IMR-90 (cell line): Measurements from ENCODE around the gene SYCP2. TPM values are rescaled to one million over a fixed set of nuclear protein-coding genes. Genes with fewer than 3 reads are reported as not detected.
"Not testable (repeated sequence)": the region's sequence is repeated elsewhere in the genome, so short reads cannot be mapped to it uniquely, and the experiment has no call there.

Source experiments
- ATAC-seq: fragments of 200-7000 bp; cut with Tn5 transposase; 2 replicates; pipeline ENCODE4 v1.9.1; 2020; ENCODE audit warnings: low read depth, mild to moderate bottlenecking, moderate library complexity
- BruUV-seq: library from RNA; stranded (reverse); fragments of 400-500 nt; replicated peaks from 2 replicates; lab custom pipeline; 2021; lab: Mats Ljungman, UMichigan
- CTCF ChIA-PET: fragments of 300-600 bp; formaldehyde crosslinking; extraction: SDS; loops from one replicate; lab custom pipeline; 2021; ENCODE audit warnings: antibody characterized with exemption; lab: Yijun Ruan, JAX
- POLR2A ChIA-PET: fragments of 300-600 bp; sonication (Branson Sonifier 250); formaldehyde crosslinking; loops from one replicate; lab custom pipeline; 2022; ENCODE audit warnings: antibody characterized with exemption; ENCODE audit not compliant: unreplicated experiment; lab: Charles Lee
- DNase-seq: peaks from one replicate; pipeline ENCODE4 v3.0.0; 2013
- H2AFZ ChIP-seq: replicated peaks from 2 replicates; pipeline ENCODE3; 2013; ENCODE audit warnings: low read length, mild to moderate bottlenecking; ENCODE audit not compliant: poor library complexity
- H2AK5ac ChIP-seq: 2 replicates; pipeline ENCODE4 v1.6.1; 2013; ENCODE audit warnings: low read depth, low read length, inconsistent platforms
- H2AK9ac ChIP-seq: replicated peaks from 2 replicates; pipeline ENCODE3; 2013; ENCODE audit warnings: mild to moderate bottlenecking, low read depth, low read length, moderate library complexity; ENCODE audit not compliant: poor library complexity
- H2BK120ac ChIP-seq: 2 replicates; pipeline ENCODE4 v1.6.1; 2013; ENCODE audit warnings: low read depth, low read length, inconsistent platforms
- H2BK15ac ChIP-seq: 3 replicates; pipeline ENCODE4 v1.6.1; 2013; ENCODE audit warnings: low read depth, low read length, inconsistent platforms
- H2BK20ac ChIP-seq: 2 replicates; pipeline ENCODE4 v1.6.1; 2013; ENCODE audit warnings: low read depth, mild to moderate bottlenecking, inconsistent platforms, low read length, moderate library complexity
- H2BK5ac ChIP-seq: 2 replicates; pipeline ENCODE4 v1.6.1; 2013; ENCODE audit warnings: mild to moderate bottlenecking, low read depth, low read length, inconsistent platforms; ENCODE audit not compliant: poor library complexity, severe bottlenecking
- H3K14ac ChIP-seq: replicated peaks from 2 replicates; pipeline ENCODE4 v1.6.1; 2013; ENCODE audit warnings: low read depth, low read length, inconsistent platforms
- H3K18ac ChIP-seq: 2 replicates; pipeline ENCODE4 v1.6.1; 2013; ENCODE audit warnings: low read depth, low read length, control low read depth
- H3K23ac ChIP-seq: 2 replicates; pipeline ENCODE4 v1.6.1; 2013; ENCODE audit warnings: low read depth, low read length, inconsistent platforms
- H3K27ac ChIP-seq: 2 replicates; pipeline ENCODE4 v1.5.1; 2013; ENCODE audit warnings: mild to moderate bottlenecking, control low read depth, low read length; ENCODE audit not compliant: insufficient read depth
- H3K27me3 ChIP-seq: 2 replicates; pipeline ENCODE4 v1.6.1; 2013; ENCODE audit warnings: low read length; ENCODE audit not compliant: control insufficient read depth, insufficient read depth
- H3K36me3 ChIP-seq: 2 replicates; pipeline ENCODE4 v1.6.1; 2013; ENCODE audit warnings: low read length, mixed read lengths; ENCODE audit not compliant: control insufficient read depth, insufficient read depth
- H3K4ac ChIP-seq: 2 replicates; pipeline ENCODE4 v1.6.1; 2013; ENCODE audit warnings: low read depth, low read length, inconsistent platforms
- H3K4me1 ChIP-seq: 2 replicates; pipeline ENCODE4 v1.6.1; 2013; ENCODE audit warnings: low read length, mixed read lengths; ENCODE audit not compliant: control insufficient read depth, insufficient read depth
- H3K4me2 ChIP-seq: 2 replicates; pipeline ENCODE4 v1.6.1; 2013; ENCODE audit warnings: low read depth, mild to moderate bottlenecking, control low read depth, low read length, moderate library complexity
- H3K4me3 ChIP-seq: 2 replicates; pipeline ENCODE4 v1.5.1; 2013; ENCODE audit warnings: low read depth, mild to moderate bottlenecking, control low read depth, low read length, moderate library complexity; ENCODE audit not compliant: insufficient read depth
- H3K56ac ChIP-seq: 2 replicates; pipeline ENCODE4 v1.6.1; 2013; ENCODE audit warnings: low read length, inconsistent platforms; ENCODE audit not compliant: insufficient read depth; ENCODE audit errors: extremely low read depth
- H3K79me1 ChIP-seq, 2 experiments: 2 replicates each; pipeline ENCODE4 v1.6.1; 2013; ENCODE audit warnings: low read length in 2 of 2, inconsistent platforms in 1 of 2, low read depth in 1 of 2
- H3K9ac ChIP-seq: 2 replicates; pipeline ENCODE4 v1.6.1; 2013; ENCODE audit warnings: low read depth, low read length, control low read depth
- H3K9me1 ChIP-seq: 2 replicates; pipeline ENCODE4 v1.6.1; 2013; ENCODE audit warnings: low read length, inconsistent platforms; ENCODE audit not compliant: insufficient read depth
- H3K9me3 ChIP-seq: 2 replicates; pipeline ENCODE4 v1.6.1; 2013; ENCODE audit warnings: low read length; ENCODE audit not compliant: control insufficient read depth, insufficient read depth
- H4K20me1 ChIP-seq: 2 replicates; pipeline ENCODE4 v1.6.1; 2013; ENCODE audit warnings: low read length, inconsistent platforms; ENCODE audit not compliant: insufficient read depth
- H4K5ac ChIP-seq: 2 replicates; pipeline ENCODE4 v1.6.1; 2013; ENCODE audit warnings: mild to moderate bottlenecking, low read depth, low read length, control low read depth
- H4K8ac ChIP-seq, 2 experiments: 2 replicates each; pipeline ENCODE4 v1.6.1; 2013; ENCODE audit warnings: low read depth in 2 of 2, low read length in 2 of 2, control low read depth in 1 of 2, inconsistent platforms in 1 of 2
- H4K91ac ChIP-seq: 2 replicates; pipeline ENCODE4 v1.6.1; 2013; ENCODE audit warnings: low read depth, low read length, inconsistent platforms; ENCODE audit not compliant: insufficient read depth
- WGBS, 2 experiments: methylation state at CpG; one replicate each; pipeline versions ENCODE4 v1.1.5 to v1.1.7; 2013; ENCODE audit warnings: missing lambda C conversion rate in 2 of 2; ENCODE audit not compliant: insufficient read length in 1 of 2; ENCODE audit errors: extremely low coverage in 2 of 2; 5-methylcytosine and 5-hydroxymethylcytosine counted together
- dilution Hi-C: fragments of 300-500 bp; cut with HindIII; formaldehyde crosslinking; loops from one replicate; pipeline ENCODE4 v1.14.3; 2018; ENCODE audit warnings: low sequenced_read_pairs; ENCODE audit not compliant: unreplicated experiment
- in situ Hi-C: fragments of 300-500 bp; cut with MboI; formaldehyde crosslinking; loops from 3 replicates; pipeline ENCODE4 v1.14.3; 2019; ENCODE audit warnings: low sequenced_read_pairs, inconsistent platforms, mixed read lengths
- intact Hi-C: fragments of 100-400 bp; cut with micrococcal nuclease; formaldehyde crosslinking; loops from 2 replicates; pipeline ENCODE4 v1.10.0; 2022
- polyA plus RNA-seq, 3 experiments: library from polyadenylated mRNA; depleted of rRNA; stranded (reverse); fragments of >200 nt; gene quantifications; 2 replicates each; pipeline ENCODE4 v1.2.3, GENCODE V29; 2012; ENCODE audit warnings: low replicate concordance in 1 of 3
- total RNA-seq: library from RNA; depleted of rRNA; stranded (reverse); fragments of >200 nt; gene quantifications from 2 replicates; pipeline ENCODE4 v1.2.3, GENCODE V29; 2012

SYCP2 gene
- total and polyA plus RNA-seq, 2 of the 4 experiments (the other 2 are of a cell fraction), result 0.18 to 0.31 TPM

GRCh38 chr20:59856941-59857340, 76.5 kb downstream of the SYCP2 start:
- H3K9ac ChIP-seq, H3K4me2 ChIP-seq, H4K8ac ChIP-seq, POLR2A ChIA-PET, H3K18ac ChIP-seq, H3K9me1 ChIP-seq, dilution Hi-C loops, H3K27ac ChIP-seq, H3K36me3 ChIP-seq, H3K9me3 ChIP-seq, H3K14ac ChIP-seq, H3K79me1 ChIP-seq, H2AK9ac ChIP-seq, H3K4ac ChIP-seq, H2BK20ac ChIP-seq, BruUV-seq, in situ Hi-C loops, H4K20me1 ChIP-seq, H3K4me3 ChIP-seq, H2BK15ac ChIP-seq, H4K91ac ChIP-seq, H2AK5ac ChIP-seq, ATAC-seq, intact Hi-C loops, H3K4me1 ChIP-seq, H2BK5ac ChIP-seq, H3K56ac ChIP-seq, H4K5ac ChIP-seq, H2AFZ ChIP-seq, H2BK120ac ChIP-seq, H3K23ac ChIP-seq, H3K27me3 ChIP-seq, DNase-seq: not testable (repeated sequence)
- CTCF ChIA-PET, result interaction anchor here (0.7 kb wide), 1 partner anchor 12 kb away, joined by 6 read pairs; no protein-coding TSS in a partner anchor
- 20% methylated on average over 1 of the region's 5 CpGs; no CpG with 5 or more reads in 1 of the 2 experiments for WGBS, 2 experiments

- H3K9me1 ChIP-seq, CTCF ChIA-PET, H3K27me3 ChIP-seq, intact Hi-C loops, H2BK5ac ChIP-seq, DNase-seq, H3K18ac ChIP-seq, H3K23ac ChIP-seq, ATAC-seq, POLR2A ChIA-PET, dilution Hi-C loops, H4K8ac ChIP-seq, H3K9me3 ChIP-seq, H4K91ac ChIP-seq, H2BK15ac ChIP-seq, H2AFZ ChIP-seq, in situ Hi-C loops, H3K79me1 ChIP-seq, H3K4me3 ChIP-seq, H2AK5ac ChIP-seq, H3K14ac ChIP-seq, H3K4me2 ChIP-seq, H3K4ac ChIP-seq, H3K27ac ChIP-seq, H3K9ac ChIP-seq, BruUV-seq, H2BK20ac ChIP-seq, H3K56ac ChIP-seq, H3K4me1 ChIP-seq, H2AK9ac ChIP-seq, H2BK120ac ChIP-seq, H4K20me1 ChIP-seq, H3K36me3 ChIP-seq, H4K5ac ChIP-seq: not testable (repeated sequence)
- WGBS, 2 experiments, result no CpG with 5 or more reads among the region's 1 CpG
Observed at GRCh38 chr20:59856526-59856925, 76.9 kb downstream of the SYCP2 start.
